Breast epithelium (tissue), 3 donors: ENCODE data around the gene WWOX.

ENCODE experiments used
- CTCF ChIP-seq, 3 donors: fragments of 450-650 bp; IDR thresholded peaks; one replicate each; pipeline ENCODE4 v1.5.1; 2016 to 2017; ENCODE audit warnings: antibody characterized with exemption in 3 of 3, mild to moderate bottlenecking in 3 of 3, moderate library complexity in 3 of 3
- POLR2AphosphoS5 ChIP-seq, 3 donors: sonication (generic); formaldehyde crosslinking; IDR thresholded peaks; one replicate each; pipeline ENCODE4 v1.6.1; 2017; ENCODE audit warnings: antibody characterized with exemption in 3 of 3

- TF ChIP-seq POLR2AphosphoS5 (IDR thresholded peaks at IDR 0.05) (no peak), CTCF (IDR thresholded peaks at IDR 0.05) (no peak)
Observed at GRCh38 chr16:78097548-78097947, 1.9 kb upstream of the WWOX start.
